HG03280 (cell line): ENCODE data around the gene PKN1.
"Not testable (repeated sequence)": the region's sequence is repeated elsewhere in the genome, so short reads cannot be mapped to it uniquely, and the experiment has no call there.

ENCODE experiments used
- ATAC-seq: cut with Tn5 transposase; IDR thresholded peaks from one replicate; pipeline ENCODE4 v1.9.1; 2021; ENCODE audit warnings: mild to moderate bottlenecking, moderate library complexity; ENCODE audit not compliant: unreplicated experiment

PKN1 gene

DNA sequence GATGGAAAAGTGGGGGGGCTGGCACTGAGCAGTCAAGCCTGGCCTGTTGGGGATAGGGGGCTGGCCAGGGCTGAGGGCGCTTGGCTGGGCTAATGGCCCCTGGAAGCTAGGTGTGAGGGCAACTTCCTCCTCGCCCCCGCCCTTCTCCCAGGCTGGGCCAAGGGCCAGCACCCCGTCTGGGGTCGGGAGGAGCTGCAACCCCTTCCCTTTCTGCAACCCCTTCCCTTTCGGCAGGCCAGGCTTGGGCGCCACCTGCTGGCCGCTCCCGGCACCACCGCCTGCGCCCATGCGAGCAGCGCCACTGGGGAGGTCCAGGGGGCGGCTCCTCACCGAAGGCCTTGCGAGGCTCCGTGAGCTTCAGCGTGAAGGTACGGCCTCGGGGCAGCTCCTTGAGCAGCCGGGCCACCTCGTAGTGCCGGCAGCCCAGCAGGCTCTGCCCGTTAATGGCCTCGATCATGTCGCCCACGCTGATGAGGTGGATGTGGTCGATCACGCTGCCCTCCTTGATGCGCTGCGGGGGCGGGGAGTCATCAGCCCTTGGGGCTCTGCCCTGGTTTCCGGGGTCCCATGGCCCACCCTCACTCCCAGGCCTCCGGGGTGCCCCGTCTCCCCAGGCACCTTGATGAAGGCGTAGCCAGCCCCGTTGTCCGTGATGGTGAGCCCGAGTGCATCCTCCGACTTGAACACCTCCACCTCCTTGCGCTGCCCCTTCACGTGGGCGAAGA is 47.0 kb downstream of the PKN1 start:
- ATAC-seq: no peak

DNA sequence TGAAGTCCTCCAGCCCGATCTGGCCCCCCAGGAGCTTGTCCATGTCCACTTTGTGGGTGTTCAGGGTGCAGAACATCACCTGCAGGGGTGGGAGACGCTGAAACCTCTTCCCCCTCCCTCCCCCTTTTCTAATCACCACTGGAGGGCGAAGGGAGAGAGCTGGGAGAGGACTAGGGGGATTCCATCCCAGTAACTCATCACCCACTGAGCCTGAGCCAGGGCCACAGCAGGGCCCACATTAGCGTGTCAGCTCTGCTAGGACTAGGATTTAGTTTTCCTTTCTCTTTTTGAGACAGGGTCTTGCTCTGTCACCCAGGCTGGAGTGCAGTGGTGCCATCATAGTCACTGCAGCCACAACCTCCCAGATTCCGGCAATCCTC is 47.6 kb downstream of the PKN1 start:
- ATAC-seq: no peak

- ATAC-seq: no peak
Observed at GRCh38 chr19:14482172-14482941, 49.3 kb downstream of the PKN1 start.

- no peak for ATAC-seq
Observed at GRCh38 chr19:14487370-14488125, 54.4 kb downstream of the PKN1 start.

DNA sequence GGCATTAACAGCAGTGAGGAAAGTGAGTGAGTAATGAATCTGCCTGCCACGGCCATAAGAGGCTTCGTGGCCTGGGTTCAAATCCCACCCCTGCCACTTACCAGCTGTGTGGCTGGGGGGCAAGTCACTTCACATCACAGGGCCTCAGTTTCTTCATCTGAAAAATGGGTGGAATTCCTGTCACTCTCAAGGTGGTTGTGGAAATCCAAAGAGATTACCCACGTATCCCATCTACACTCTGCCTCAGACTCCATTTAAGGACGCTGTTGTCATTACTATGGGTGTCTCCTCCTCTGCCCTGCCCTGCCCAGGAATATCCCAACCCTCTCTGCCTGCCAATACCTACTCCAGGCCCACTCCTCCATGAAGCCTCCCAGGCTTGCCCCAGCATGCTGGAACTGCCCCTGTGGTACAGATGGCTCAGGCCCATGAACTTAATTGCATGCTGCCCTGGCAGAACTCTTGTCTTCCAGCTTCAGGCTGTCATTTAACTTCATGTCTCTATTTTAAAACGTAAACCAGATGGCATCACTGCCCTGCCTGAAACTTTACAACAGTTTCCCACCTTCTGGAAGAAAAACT is 59.7 kb downstream of the PKN1 start:
- no peak for ATAC-seq

DNA sequence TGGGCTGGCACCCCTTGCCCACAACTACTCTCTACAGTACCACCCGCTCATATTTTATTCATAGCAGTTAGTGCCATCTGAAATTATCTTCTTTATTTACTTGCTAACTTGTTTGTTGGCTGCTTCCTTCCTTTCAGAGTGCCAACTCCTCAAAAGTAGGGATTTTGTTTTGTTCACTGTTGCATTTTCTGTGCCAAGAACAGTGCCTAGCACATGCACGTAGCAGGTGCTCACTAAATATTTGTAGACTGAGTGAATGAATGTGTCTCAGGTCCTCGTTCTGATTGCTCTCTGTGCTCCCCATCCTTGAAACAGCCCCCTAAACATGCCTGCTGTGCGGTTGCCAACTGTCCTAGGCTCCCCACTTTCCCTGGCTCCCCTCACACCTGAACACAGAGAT is 61.3 kb downstream of the PKN1 start:
- ATAC-seq: no peak

DNA sequence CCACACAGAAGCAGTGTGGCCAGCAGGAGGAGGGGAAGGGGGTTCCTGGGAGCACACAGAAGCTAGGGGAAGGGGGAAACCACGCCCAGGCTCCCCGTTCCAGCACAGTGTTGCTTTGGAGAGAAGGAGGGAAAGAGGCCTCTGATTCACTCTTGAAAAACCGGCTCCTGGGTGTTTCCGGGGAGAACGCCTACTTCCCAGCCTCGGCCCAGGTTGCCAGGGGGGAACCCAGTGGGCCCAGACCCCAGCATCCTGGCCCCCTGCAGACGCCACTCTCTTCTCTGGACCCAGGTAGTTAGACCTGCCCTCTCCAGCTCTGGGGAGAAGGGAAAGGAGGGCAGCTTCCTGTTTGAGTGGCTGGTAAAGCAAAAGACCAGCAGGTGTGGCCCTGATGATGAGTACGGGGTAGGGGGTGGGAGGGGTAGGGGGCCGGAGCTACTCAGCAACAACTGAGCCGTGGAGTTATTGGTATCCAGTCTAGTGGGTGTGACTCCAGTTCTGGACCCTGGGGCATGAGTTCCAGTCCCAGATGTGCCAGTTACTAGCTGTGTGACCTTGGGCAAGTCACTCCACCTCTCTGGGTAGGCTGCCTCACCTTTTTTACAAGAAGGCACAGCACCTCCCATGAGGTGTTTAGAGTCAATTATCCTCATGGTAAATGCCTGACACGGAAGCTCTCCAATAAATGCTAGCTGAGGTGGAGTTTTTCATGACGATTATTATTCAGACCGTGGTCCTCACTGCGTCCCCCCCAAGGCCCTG is 62.0 kb downstream of the PKN1 start:
- no peak for ATAC-seq

DNA sequence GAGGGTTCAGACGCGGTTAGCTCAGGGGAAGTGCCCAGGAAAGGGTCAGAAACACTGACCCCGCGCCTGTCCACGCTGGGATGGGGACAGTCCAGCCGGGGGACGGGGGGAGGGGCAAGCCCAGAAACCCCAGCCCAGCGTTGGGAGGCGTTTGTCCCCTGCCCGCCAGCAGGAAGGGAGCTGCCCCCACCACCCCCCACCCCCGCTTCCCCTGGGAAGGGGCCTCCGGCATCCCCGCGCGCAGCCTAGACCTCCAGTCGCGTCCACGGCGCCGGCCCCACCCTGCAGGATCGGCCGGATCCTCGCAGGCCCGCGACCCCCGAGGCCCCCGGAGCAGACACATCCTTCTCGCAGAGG is 62.5 kb downstream of the PKN1 start:
- no peak for ATAC-seq

GRCh38 chr19:14496029-14496833 is 63.1 kb downstream of the PKN1 start, which contains the start of gene GIPC1:
TSS of gene GIPC1 (minus strand) at chr19:14496127. CDS start at chr19:14482976, 13,151 bp downstream.
- peak; percentile 60 for ATAC-seq

DNA sequence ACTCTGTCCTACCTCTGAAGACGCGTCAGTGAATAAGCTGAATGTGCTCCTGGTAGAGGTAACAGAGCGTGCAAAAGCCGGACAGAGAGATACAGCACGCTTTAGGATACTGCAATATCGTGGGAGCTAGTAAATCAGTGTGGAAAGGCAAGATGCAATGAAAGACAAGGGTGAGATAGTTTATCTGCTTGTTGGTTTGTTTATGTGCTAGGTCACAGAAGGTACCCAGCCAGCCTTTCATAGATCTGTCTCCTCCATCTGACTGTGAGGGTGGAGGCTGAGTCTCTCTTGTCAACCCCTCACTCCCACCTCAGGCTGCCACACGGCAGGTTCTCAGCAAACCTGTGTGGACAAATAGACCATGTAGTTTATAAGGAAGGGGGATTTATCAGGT is 63.7 kb downstream of the PKN1 start:
- no peak for ATAC-seq

DNA sequence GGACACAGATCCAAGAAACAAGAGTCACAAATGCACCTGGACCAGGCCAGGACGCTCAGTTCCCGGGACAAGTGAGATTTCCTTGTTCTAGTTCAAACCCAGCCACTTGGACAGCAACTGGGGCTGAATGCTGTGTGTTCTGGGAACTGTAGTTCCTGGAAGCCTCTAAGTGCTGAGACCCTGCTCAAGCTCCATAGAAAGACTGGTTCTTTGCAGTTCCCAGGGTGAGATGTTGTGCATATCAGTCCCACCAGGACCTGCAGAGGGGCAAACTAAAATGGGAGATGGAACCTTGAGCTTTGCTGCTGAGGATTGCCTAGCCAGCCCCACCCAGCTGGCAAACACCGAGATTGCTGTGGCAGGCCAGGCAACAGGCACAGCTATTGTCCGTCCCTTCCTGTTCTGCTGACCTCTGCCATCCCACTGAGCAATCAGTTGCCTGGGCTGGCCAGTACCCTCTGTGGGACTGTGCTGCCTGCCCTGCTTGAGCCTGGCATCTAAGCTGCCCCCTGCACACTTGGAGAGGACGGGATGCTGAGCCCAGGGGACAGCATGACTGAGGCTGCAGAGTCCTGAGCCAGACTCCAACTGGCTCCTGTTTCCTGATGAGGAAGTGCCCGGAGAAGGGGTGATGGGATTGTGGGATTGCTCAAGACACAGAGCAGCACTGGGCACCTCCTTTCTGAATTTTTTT is 64.3 kb downstream of the PKN1 start:
- no peak for ATAC-seq

DNA sequence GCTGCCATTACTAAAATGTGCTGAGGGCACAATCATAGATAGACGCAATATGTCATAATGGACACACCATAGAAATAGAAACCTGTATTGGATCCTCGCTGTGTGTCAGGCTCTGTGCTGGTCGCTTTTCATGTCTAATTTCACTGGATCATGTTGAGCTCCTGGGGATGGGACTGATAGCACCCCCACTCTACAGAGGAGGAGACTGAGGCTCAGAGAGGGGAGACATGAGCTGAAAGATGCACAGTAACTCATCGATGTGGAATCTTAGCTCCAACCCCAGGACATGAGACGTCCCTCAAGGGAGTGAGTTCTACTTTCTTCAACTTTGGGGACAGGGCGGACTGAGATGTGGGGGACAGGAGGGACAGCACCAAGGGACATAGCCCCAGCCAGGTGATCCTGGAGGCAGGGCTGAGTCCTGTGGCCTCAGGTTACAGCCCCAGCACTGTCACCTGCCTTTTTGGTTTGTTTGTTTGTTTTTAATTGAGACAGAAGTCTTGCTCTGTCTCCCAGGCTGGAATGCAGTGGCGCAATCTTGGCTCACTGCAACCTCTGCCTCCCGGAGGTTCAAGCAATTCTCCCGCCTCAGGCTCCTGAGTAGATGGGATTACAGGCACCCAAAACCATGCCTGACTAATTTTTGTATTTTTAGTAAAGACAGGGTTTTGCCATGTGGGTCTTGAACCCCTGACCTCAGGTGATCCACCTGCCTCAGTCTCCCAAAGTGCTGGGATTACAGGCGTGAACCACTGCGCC is 69.4 kb downstream of the PKN1 start:
- no peak for ATAC-seq

DNA sequence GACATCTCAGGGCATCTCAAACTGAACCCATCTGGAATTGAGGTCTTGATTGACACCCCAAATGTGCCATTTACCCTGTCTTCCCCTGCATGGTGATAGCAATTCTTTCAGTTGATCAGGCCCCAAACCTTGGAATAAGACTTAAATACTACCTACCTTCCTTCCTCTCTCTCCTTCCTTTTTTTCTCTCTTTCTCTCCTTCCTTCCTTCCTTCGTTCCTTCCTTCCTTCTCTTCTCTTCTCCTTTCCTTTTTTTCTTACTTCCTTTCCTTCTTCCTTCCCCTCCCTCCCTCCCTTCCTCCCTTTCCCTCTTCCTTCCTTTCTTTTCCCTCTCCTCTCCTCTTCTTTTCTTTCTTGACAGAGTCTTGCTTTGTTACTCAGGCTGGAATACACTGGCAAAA is 70.2 kb downstream of the PKN1 start:
- no peak for ATAC-seq

DNA sequence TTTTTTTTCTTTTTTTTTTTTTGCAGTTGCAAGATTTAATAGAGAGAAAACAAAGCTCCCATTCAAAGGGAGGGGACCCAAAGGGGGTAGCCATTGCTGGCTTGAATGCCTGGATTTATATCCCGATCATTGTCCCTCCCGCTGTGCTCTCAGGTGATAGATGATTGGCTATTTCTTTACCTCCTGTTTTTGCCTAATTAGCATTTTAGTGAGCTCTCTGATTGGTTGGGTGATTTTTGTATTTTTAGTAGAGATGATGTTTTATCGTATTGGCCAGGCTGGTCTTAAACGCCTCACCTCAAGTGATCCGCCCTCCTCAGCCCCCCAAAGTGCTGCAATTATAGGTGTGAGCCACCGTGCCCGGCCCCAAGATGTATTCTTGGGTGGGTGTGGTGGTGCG is 71.5 kb downstream of the PKN1 start:
- ATAC-seq: not testable (repeated sequence)

DNA sequence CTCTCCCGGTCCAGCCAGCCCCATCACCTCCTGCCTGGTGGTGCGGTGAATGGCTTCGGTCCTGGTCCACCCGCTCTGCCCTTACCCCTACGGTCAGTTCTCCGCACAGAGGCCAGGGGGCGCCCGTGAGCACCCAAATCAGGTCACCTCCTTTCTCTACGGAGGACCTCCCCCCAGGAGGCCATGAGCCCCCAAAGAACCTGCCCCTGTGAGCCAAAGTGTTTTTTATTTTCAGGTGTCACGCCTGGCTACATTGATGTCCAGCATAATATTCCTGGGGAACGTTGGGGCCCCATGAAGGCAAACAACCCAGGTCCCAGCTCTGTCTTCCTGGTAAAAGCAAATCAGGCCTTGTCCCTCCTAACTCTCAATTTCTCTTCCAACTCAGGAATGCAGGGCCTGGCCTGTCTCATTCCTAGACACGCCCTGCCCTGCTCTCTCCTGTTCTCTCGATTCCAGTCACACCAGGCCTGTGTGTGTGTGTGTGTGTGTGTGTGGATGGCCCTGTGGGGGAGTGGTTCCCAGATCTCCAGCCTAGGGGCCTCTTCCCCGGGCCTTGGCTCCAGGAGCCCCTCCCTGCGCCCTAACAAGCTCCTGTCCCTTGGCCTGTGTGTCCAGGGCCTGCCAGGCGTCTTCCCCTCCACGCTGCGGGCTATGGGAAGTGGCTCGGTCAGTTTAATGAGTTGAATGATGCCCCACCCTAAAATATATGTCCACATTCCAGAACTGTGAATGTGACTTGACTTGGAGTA is 72.6 kb downstream of the PKN1 start:
- no peak for ATAC-seq

DNA sequence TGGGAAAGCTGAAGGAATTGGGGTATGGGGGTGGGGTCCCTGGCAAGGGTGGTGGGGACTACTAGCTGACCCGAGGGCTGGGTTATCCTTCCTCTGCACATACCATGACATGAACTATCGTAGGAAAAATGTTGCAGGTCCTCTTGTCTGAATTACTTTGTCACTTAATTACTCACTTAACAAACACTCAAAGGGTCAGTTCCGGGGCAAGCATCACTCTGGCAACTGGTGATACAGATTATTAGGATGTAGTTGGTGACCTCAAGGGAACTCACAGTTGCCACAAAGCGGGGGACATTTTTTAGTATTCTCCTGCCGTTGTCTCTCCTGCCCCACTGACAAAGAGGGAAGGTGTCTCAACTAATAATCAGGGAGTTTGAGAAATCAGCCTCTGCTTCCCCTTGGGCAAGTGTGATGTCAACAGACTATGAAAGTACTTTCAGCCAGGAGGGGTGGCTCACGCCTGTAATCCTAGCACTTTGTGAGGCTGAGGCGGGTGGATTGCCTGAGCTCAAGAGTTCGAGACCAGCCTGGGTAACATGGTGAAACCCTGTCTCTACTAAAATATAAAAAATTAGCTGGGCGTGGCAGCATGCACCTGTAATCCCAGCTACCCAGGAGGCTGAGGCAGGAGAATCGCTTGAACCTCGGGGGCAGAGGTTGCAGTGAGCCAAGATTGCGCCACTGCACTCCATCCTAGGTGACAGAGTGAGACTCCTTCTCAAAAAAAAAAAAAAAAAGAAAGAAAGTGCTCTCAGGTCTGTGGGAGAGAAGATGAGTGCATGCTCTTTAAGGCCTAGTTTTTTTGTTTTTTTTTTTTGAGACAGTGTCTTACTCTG is 74.8 kb downstream of the PKN1 start:
- no peak for ATAC-seq
